Upper lobe of left lung (tissue), 4 donors: ENCODE measurements around the gene ERC1.

Source experiments
- CTCF ChIP-seq, 6 experiments: fragments of 450-650 bp in 4 of 6; fragments of 200-600 bp in 2 of 6; sonication (generic) in 2 of 6; IDR thresholded peaks; one replicate each; pipeline ENCODE4 v1.5.1; 2016 to 2019; ENCODE audit warnings: antibody characterized with exemption in 6 of 6
- EP300 ChIP-seq, 4 donors: sonication (generic); formaldehyde crosslinking; IDR thresholded peaks; one replicate each; pipeline ENCODE4 v1.5.1; 2017; ENCODE audit warnings: antibody characterized with exemption in 4 of 4, control low read depth in 2 of 4
- POLR2A ChIP-seq, 4 donors: fragments of 450-650 bp; IDR thresholded peaks; one replicate each; pipeline ENCODE4 v1.5.1; 2016 to 2017; ENCODE audit warnings: antibody characterized with exemption in 4 of 4, mild to moderate bottlenecking in 2 of 4
- POLR2AphosphoS5 ChIP-seq, 2 donors: sonication (generic); formaldehyde crosslinking; IDR thresholded peaks; one replicate each; pipeline ENCODE4 v1.5.1; 2017; ENCODE audit warnings: antibody characterized with exemption in 2 of 2

- no peak for TF ChIP-seq CTCF (IDR thresholded peaks at IDR 0.05)
- TF ChIP-seq POLR2A (IDR thresholded peaks at IDR 0.05): no peak
- TF ChIP-seq POLR2AphosphoS5 (IDR thresholded peaks at IDR 0.05): no peak
- no peak for TF ChIP-seq EP300 (IDR thresholded peaks at IDR 0.05)
Observed at GRCh38 chr12:1525858-1526257, 534.8 kb downstream of the ERC1 start.
